ENCODE data around the gene KRTAP10-8.

- peak; percentile 26; the same call in 1 of the 2 replicates for TF ChIP-seq GATA2 (IDR thresholded peaks at IDR 0.05; ENCODE audit: low read depth, low read length)
- no peak for TF ChIP-seq GATA3 (IDR thresholded peaks at IDR 0.05; ENCODE audit: low read depth, low read length)
These were observed 29.8 kb upstream of the KRTAP10-8 start for GRCh38 chr21:44582055-44582454.
